CD4-positive, alpha-beta T cell treated with Interleukin-4 for 4 hours (primary cell): ENCODE results near the gene RAPGEF5.

ENCODE experiments used
- DNase-seq: peaks from one replicate; pipeline ENCODE4 v3.0.0-alpha.2; 2020

Gene RAPGEF5

DNA sequence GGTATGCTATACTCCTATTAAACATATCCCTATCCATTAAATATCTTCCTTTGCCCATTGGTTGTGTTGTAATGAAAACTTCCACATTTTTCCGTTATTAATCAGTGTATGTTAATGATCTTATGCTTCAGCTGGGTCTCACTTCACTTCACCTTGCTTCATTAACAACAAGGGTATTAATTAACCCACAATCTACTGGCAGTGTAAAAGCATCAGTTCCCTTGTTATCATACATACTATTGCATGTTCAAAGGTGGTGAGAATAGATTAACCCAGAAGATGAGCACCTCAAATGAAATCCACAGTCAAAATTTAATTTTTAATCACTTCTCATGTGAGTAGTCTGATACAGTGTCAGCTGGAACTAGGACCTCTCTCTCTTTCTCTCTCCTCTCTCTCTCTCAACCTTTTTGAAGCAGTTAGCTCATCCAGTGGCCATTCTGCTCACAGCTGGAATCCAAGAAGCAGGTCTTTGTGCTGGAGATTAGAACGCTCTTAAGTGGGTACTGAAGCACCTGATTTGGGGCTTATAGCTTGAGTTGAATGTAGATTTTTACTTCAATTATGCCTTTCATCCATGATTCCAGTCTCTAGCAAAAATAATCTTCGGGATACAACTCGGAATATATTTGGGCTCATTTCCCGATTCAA is 172.3 kb downstream of the RAPGEF5 start:
- no peak for DNase-seq

DNA sequence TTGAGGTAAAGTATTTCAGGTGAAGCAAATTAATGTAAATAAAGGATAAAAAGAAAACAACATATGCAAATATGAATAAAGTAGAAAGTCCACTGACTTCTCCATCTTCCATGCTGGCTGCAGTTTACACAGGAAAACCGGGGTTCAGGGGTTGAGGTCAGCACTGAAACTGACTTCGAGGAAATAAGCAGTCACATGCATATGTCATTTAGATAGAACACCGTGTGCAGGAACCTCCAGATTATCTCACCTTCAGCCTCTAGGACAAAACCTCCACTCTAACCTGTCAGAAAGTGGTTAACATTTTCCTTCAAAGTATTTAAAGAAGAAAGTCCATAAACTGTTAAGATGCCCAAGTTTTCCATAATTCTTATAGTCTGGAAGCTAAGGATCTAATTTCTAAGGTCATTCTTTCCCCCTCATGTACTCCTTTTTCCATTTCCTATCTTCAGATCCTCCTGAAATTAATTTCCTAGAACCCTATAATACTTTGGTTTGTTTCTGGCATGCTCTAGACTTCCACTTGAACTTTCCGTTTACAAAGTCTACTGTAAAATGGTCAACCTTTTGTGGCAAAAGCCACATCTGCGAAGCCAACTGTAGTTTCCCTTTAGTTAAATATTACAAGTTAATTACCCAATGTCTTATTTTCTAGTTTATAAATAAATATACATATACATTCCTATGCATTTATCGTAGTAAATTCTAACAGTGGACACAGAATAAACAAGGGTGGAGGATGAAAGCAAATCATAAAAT is 173.3 kb downstream of the RAPGEF5 start:
- DNase-seq, result no peak

DNA sequence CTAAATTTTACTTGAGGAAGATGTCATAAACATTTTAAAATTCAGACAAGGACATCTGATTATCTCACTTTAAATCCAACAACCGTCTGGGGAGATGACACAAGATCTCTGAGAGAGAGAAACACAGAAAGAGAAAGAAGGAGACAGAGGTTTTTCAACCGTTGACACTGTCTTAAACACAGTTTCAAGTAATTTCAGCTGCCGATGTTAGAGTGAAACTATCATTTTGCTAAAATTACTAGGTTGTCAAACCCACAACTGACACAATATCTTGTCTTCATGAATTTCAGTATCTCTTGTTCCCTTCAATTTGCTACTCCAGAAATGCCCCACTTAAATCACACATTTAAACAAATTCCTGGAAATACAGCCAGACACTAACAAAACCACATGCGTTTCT is 174.8 kb downstream of the RAPGEF5 start:
- no peak for DNase-seq

DNA sequence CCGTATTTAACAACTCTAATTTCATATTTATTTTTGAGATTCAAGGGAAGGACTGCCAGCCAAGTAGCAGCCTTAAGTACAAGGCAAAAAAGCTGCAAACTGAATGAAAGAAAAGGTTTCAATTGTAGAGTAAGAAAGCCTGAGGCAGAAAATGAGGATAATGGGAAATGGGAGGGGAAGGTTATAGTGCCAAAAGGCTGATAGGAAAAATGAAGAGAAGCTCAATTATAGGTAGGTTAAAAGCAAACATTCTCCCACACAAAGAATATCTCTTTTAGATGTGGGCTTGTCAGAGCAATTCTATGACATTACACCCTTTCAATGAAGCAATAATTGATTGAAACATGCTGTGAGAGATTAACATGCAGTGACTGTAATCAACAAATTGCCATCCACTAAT is 175.3 kb downstream of the RAPGEF5 start:
- DNase-seq, result no peak

DNA sequence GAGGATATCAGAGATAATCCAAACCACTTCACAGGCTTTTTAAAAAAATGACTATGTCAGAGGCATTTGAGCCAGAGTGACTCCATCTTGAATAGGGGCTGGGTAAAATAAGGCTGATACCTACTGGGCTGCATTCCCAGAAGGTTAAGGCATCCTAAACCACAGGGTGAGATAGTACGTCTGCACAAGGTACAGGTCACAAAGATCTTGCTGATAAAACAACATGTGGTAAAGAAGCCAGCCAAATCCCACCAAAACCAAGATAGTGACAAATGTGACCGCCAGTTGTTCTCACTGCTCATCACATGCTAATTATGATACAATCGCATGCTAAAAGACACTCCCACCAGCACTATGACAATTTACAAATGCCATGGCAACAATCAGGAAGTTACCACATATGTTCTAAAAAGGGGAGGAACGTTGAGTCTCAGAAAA is 177.5 kb downstream of the RAPGEF5 start:
- DNase-seq, result no peak

DNA sequence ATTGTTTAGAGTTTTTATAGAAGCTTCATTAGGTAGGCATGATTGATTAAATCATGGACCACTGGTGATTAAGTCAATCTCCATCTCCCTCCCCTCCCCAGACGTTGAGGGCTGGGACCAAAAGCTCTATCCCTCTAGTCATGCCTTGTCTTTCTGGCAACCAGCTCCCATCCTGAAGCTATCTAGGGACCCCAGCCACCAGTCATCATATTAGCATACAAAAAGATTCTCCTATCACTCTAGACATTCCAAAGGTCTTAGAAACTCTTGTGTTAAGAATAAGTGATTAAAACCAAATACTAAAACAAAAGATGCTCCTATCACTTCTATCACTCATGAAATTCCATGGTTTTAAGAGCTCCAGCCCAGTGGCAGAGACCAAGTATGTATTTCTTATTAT is 178.2 kb downstream of the RAPGEF5 start:
- DNase-seq, result no peak

DNA sequence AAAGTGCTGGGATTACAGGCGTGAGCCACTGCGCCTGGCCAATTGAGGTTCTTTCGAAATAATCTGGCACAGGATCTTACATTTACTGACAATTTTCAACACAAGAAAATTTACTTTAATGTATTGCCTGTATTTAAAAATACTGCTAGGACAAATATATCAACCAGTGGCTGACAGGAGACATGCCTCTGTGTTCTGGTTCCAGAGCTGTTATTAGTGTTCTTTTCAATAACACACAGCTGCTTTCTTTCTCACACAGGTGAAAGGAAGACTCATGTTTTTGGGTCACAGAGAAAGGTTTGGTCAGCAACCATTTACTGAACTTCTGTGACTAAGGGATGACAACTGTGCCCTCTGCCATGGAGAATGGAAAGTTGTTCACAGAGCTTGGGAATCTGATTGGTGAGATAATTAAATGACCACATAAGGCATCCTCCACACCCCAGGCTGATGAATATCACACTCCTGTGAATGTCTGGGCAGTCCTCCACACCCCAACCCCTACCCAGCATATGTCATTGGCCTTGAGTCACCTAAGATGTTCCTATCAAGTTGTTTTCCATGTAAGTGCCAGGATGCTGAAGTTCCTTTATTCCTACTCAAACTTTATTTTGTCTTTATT is 180.1 kb downstream of the RAPGEF5 start:
- DNase-seq, result no peak

DNA sequence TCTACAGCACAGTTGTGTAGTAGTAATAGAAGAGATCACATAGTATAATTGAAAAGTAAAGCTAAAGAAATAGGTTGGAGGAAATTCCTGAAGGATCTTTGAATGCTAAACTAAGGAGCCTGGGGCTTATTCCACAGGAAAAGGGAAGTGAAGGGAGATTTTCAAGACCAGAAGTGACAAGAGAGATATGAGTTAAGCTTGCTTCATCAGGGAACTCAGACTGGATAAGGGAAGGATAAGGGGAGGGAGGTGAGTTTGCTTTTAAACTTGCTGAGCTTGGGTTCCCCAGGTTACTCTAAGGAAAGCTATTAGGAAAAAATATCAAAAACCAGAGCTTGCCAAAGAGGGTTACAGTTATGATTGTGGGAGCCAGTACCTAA is 182.4 kb downstream of the RAPGEF5 start:
- DNase-seq, result no peak

DNA sequence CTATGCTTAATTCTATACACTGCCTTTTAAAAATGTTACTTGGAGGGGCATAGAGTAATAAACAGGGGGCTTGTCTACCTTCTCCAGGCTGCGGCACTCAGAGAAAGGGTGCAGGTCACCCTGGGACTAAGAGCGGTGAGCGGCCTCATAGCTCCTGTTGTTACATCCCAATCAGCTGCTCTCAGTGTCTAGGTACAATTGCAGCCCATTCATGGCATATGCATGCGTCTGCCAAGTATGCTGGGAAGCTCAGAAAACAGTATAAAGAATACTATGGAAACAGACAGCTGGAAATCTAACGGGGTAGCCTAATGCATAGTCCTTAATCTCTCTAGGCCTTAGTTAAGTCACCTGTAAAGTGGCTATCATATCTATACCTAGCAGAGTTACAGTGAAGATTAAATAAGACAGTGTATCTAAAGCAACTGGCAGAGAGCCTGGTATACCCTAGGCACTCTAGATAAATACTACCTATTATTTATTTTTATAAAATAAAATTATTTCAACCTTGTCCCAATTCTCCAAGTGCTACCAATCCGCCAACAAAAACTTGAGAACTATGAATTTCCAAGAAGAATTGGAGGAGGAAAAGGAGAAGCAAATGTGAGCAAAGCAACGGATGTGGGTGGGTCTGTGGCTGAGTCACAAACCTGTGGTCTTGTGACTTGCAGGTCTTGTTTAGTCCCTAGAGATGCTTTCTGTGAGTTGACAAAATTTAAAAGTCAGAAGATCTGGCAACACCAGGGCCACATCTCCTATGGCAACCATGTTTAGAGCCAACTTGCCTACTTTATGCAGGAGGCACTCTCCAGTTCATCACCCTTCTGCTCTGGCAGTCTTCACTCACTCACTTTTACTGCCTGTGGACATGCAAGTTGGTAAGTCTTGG is 183.0 kb downstream of the RAPGEF5 start:
- DNase-seq, result no peak

DNA sequence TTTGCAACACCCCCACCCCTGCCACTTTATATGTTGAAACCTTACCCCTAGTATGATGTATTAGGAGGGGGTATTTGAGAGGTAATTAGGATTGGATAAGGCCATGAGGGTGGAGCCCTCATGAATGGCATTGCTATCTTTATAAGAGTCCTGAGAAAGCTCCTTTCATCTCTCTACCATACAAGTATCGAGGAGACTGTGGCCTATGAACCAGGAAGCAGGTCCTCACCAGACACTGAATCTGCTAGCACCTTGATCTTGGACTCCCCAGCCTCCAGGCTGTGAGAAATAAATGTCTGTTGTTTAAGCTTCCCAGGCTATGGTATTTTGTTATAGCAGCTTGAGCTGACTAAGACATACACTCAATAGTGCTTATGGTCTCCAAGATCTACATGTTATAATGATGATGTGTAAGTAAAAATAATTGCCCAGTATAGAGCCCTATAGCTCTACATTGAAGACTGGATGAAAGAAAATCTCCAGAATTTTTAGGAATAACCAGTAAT is 188.8 kb downstream of the RAPGEF5 start:
- no peak for DNase-seq

DNA sequence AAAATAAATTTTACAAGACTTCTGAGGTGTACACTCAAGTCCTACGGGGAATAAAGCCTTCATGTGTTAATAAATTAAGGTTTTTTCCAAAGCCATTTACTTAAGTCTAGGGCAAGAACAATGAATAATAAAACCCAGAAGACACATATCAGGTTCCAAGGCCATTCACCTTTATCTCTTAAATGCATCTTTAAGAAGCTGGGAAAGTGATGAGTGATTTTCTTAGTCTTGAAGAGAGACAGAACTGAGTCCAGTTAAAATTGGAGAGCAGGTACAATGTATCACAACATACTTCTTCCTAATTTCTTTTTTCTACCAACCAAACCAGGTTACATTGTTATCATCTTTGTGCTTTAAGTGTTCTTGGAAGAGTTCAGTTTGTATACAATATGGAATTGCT is 189.5 kb downstream of the RAPGEF5 start:
- DNase-seq, result no peak

DNA sequence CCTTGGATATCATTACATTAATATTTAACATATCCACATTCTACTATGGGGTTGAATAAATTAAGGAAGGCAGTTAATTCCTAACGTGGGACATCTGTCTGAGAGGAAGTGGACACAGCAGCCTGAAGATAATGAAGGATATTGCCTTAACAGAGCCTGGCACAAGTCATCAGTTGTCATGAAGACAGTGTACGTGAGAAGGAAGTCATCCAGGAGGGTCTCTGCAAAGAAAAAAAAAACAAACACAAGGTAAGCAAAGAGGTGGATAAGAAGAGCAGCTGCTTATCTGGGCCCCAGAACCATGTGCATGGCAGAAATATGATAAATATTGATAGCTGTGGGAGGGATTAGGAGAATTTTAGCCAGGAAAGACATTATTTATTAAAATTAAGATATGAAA is 190.0 kb downstream of the RAPGEF5 start:
- no peak for DNase-seq

DNA sequence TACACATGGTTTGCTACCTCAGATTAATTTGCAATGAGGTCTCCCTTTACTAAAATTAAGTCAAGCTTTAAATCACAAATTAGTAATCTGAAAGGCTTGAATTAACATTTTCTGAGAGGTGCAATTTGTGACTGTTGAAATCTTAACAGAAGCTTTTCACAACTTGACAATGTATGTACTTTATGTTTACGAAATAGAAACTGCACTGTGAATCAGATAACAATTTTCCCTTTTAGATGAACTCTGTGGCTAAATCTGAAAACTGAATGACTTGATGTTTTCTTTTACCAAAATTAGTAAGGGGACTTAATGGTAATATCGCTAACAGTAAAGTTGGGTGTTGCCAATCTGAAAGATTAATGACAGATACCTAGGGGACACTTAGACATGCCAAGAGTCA is 197.6 kb downstream of the RAPGEF5 start:
- no peak for DNase-seq

DNA sequence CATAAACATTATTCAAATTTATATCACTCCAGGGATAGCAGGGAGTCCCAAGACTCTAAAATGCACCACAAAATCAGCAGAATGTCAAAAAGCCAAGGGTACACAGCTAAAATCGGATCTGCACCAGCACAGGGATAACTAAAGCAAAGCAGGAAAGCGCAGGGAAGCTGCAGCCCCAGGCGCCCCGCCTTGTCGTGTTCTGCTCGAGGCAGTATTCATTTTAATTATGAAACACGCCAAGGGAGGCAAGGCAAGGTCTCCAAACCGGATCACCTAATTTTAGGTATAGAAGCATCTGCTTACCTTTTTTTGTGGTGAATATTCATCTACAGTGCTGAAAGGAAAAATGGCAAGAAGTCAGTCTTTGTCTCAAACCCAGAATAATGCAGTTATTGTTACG is 199.4 kb downstream of the RAPGEF5 start:
- no peak for DNase-seq

DNA sequence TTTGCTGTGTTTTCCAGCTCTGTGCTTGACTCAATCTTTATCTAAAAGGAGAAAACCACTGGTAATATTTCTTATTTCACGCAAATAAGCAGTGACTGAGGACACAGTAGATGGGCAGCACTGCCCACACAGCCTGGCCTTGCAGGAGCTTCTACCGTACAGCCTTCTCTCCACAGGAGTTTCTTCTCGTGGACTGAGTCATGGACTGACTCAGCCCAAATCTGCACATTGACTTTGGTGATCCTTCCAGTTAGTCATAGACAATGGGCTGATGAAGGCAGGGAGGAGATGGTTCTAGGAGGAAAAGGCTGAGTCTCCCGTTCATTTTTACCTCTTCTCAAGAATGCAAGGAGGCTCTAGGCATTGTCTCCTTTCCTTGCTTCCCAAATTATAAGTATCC is 200.7 kb downstream of the RAPGEF5 start:
- DNase-seq, result no peak

DNA sequence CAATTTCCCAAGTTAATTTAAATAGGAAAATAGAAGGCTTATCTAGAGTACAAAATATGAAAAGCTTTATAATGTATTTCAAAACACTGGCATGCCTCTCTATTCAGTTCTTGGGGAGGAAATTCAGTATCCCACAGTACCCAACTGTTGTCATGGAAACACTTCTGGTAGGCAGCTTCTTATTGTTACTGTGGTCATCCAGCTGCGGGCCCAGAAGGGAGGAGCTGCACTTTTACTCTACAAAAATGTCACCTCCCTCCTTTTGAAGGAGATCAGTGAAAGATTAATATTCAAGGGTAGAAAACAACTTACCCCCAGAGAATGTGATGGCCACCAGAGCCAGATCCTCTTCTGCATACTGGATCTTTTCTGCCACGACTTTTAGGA is 202.8 kb downstream of the RAPGEF5 start:
- no peak for DNase-seq

DNA sequence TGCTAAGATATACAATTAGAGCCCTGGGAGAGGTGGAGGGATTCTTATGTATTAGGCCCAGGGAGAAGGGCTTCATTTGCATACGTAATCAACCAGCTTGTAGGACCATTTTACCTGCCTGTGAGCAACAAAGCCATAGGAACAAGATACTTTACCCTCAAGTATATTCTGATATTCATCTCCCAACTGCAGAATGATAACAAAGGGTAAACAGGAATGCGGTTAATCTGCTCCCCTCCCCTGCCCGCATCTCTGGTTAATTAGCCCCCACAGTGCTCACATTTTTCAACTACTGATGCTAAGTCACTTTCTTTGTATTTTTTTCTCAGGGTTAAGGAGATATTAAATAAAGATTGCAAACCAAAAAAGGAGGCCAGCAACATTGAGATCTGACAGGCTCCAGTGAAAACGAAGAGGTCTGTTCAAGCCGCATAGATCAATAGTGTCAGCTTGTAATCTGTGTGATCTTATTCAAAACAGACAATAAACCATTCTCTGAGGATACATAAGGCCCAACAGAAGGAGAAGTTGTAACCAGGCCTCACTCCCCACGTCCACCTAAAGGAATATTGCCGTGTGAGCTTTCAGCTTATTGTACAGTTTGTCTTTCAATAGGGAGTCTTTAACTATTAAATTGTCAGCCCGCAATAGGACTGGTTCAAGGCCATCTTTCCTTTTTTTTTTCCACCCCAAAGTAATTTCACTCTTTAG is 203.4 kb downstream of the RAPGEF5 start:
- no peak for DNase-seq

DNA sequence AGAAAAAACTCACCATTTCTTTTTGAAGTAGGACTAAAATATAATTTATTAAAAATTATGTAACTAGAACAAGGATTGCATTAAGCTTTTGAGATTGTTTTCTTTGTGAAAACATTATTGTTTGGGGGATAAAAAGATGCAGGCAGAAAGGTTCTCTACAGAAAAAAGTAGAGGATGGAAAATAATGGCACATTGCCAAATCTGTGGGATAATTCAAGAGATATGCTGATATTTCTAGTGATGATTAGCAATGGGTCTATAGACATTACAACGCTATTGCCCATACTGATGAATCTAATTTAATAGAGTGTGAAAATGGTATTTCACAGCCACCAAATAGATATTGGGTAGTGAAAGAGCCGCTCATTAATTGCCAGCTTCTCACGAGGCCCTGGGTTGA is 204.3 kb downstream of the RAPGEF5 start:
- no peak for DNase-seq

DNA sequence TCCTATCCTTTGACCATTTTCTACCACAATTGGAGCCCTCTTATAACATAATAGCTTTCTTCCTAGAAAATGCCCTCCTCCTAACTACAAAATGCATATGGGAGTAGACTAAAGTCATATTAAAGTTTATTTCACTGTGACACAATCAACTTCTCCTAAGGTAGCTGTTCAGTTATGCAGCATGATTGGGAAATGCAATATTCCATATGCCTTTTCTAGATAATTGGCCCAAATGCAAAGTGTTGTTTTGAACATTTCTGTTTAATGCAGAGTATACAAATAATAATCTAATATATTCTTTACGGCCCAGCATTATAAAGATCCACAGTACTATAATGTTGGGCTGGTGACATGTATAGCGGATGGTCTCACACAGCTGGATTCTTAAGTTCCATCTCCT is 205.1 kb downstream of the RAPGEF5 start:
- DNase-seq, result no peak

DNA sequence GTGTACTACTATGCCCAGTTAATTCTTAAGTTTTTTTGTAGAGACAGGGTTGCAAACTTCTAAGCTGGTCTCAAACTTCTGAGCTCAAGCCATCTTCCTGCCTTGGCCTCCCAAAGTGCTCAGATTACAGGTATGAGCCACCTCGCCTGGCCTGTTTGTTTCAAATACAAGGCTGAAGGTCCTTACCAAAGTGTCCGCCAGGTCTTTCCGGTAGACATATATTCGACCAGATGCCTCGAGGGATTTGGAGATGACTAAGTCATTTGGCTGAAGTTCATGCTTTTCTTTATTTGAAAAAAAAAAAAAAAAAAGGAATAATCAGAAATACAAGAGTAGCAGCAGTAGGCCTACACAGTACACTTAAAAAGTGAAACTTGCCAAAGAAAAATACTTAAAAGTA is 206.7 kb downstream of the RAPGEF5 start:
- no peak for DNase-seq

DNA sequence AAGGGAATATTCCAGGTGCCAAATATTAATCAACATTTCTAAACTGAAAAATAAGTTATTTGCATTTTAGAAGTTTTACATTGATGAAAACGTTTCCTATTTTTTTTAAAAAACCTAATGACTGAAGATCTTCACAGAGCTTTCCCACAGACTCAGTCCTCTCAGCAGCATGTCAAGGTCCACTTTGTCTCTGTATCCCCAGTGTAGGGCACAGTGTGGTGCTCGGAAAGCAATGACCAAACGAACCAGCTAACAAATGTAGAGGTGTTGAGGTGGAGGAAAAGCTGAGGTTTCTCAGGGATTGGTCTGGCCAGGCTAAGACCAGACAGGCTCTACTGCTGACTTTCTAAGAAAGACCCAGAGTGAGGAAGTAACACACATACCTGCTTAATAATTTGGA is 209.1 kb downstream of the RAPGEF5 start:
- no peak for DNase-seq

DNA sequence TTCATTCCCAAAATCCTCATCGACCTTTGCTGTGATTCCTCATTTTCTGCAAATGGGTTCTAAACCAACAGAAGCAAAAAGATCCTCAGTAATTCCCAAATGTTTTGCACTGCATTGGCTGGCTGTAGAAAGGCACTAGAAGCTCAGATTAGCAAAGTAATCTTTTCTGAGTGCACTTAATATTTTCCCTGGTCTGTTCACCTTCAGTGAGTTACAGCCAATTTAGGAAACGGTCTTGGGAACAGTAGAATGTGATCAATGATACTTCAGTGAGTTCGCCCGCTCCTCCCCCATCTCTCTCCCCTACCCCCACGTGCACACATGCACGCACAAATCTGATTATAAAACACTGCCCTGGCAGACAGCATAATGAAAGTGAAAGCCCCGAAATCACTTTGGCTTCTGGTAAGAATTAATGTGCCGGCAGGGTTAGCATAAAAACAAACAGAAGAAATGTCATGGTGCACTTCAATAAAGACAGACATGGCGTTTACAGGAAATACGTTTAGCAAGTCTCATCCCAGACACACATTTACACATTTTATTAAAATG is 209.9 kb downstream of the RAPGEF5 start:
- no peak for DNase-seq
